IPS DF 4.7 (cell line): ENCODE data around the gene ITGB4.

Experiments
- DNase-seq: peaks from one replicate; pipeline ENCODE4 v3.0.0-alpha.2; 2013; ENCODE audit warnings: low spot score; ENCODE audit errors: extremely low read depth

ITGB4 gene

GRCh38 chr17:75785016-75785890 lies 64.0 kb downstream of the ITGB4 start:
- no peak for DNase-seq

- no peak for DNase-seq
Measured at GRCh38 chr17:75791254-75791653, 70.0 kb downstream of the ITGB4 start.

- DNase-seq, result no peak
Measured at GRCh38 chr17:75793460-75793859, 72.2 kb downstream of the ITGB4 start.

GRCh38 chr17:75795820-75796607 lies 74.8 kb downstream of the ITGB4 start:
- no peak for DNase-seq

- no peak for DNase-seq
Measured at GRCh38 chr17:75799402-75799801, 78.1 kb downstream of the ITGB4 start.

GRCh38 chr17:75803883-75804282 lies 82.6 kb downstream of the ITGB4 start:
- DNase-seq, result no peak

- no peak for DNase-seq
Measured at GRCh38 chr17:75806822-75807500, 85.7 kb downstream of the ITGB4 start.
